Measurements from ENCODE around the gene TXNDC2. TPM values are rescaled to one million over a fixed set of nuclear protein-coding genes. Genes with fewer than 3 reads are reported as not detected.

The TXNDC2 gene
- total and polyA plus RNA-seq, 9 of the 15 experiments (the other 6 are each of a cell fraction or from before 2014, with no cell fraction given), result 1.2 to 4.9 (median 2.3) TPM

GRCh38 chr18:9886005-9886348 lies 204 bp downstream of the TXNDC2 start (continued):
- TF ChIP-seq ZNF766 (CRISPR knock-in tag; conservative IDR thresholded peaks at IDR 0.05) (no peak), SAP30 (IDR thresholded peaks at IDR 0.05; ENCODE audit: borderline replicate concordance, insufficient read depth, low read depth, low read length, poor library complexity, severe bottlenecking) (no peak), TCF3 (CRISPR knock-in tag; IDR thresholded peaks at IDR 0.05) (no peak), CEBPB (tag; IDR thresholded peaks at IDR 0.05) (no peak), MCM7 (IDR thresholded peaks at IDR 0.05) (no peak), CREB3L1 (IDR thresholded peaks at IDR 0.05; ENCODE audit: borderline replicate concordance, low read depth) (no peak), FOXP4 (CRISPR knock-in tag; IDR thresholded peaks at IDR 0.05; ENCODE audit: borderline replicate concordance) (no peak), ZNF695 (CRISPR knock-in tag; IDR thresholded peaks at IDR 0.05) (no peak), NR1H2 (CRISPR knock-in tag; IDR thresholded peaks at IDR 0.05) (no peak)

All from K562 (cell line).